ENCODE results near the gene ZNF738.

ZNF738 gene

DNA sequence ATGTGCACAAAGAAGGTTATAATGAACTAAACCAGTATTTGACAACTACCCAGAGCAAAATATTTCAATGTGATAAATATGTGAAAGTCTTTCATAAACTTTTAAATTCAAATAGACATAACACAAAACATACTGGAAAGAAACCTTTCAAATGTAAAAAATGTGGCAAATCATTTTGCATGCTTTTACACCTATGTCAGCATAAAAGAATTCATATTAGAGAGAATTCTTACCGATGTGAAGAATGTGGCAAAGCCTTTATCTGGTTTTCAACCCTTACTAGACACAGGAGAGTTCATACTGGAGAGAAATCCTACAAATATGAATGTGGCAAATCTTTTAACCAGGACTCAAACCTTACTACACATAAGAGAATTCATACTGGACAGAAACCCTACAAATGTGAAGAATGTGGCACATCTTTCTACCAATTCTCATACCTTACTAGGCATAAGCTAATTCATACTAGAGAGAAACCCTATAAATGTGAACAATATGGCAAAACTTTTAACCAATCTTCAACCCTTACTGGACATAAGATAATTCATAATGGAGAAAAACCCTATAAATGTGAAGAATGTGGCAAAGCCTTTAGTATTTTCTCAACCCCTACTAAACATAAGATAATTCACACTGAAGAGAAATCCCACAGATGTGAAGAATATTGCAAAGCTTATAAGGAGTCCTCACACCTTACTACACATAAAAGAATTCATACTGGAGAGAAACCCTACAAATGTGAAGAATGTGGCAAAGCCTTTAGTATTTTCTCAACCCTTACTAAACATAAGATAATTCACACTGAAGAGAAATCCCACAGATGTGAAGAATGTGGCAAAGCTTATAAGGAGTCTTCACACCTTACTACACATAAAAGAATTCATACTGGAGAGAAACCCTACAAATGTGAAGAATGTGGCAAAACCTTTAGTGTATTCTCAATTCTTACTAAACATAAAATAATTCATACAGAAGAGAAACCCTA, 64.5 kb downstream of the ZNF738 start:
- DNase-seq (ENCODE audit: low read depth): no peak
